Measurements from ENCODE around the gene UNC5C.

DNA sequence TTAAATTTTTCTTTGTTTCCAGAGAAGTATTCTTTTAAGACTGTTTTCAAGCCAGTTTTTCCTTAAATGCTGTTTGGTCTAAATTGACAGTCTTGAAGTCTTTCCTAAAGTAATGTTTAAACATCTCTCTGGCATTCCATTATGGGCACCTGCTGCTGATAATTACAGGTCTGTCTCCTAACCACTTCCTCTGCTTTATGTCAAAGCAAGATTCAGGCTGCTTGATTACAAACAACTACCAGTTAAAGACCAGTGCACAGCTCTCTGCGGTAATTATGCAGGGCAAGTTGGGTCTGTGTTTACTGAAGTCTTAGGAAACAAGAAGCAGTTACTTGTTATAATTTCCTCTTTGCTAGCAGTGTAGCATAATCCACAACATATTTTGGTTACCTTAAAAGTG, 17.6 kb downstream of the UNC5C start:
- TF ChIP-seq, protein P1, sequence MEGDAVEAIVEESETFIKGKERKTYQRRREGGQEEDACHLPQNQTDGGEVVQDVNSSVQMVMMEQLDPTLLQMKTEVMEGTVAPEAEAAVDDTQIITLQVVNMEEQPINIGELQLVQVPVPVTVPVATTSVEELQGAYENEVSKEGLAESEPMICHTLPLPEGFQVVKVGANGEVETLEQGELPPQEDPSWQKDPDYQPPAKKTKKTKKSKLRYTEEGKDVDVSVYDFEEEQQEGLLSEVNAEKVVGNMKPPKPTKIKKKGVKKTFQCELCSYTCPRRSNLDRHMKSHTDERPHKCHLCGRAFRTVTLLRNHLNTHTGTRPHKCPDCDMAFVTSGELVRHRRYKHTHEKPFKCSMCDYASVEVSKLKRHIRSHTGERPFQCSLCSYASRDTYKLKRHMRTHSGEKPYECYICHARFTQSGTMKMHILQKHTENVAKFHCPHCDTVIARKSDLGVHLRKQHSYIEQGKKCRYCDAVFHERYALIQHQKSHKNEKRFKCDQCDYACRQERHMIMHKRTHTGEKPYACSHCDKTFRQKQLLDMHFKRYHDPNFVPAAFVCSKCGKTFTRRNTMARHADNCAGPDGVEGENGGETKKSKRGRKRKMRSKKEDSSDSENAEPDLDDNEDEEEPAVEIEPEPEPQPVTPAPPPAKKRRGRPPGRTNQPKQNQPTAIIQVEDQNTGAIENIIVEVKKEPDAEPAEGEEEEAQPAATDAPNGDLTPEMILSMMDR (IDR thresholded peaks at IDR 0.05), result no peak
- TF ChIP-seq POLR2A (IDR thresholded peaks at IDR 0.05), result no peak

All from uterus (tissue), 2 donors.